NCI-H1436 treated with DMSO at 0.1 percent for 48 hours (cell line): ENCODE measurements around the gene LZTS2.
A peak's percentile ranks its signal among the peaks of the same experiment; 100 is the strongest.

Source experiments
- DNase-seq: peaks from one replicate; lab custom pipeline; 2025; lab: John Stamatoyannopoulos, UW

The LZTS2 gene

DNA sequence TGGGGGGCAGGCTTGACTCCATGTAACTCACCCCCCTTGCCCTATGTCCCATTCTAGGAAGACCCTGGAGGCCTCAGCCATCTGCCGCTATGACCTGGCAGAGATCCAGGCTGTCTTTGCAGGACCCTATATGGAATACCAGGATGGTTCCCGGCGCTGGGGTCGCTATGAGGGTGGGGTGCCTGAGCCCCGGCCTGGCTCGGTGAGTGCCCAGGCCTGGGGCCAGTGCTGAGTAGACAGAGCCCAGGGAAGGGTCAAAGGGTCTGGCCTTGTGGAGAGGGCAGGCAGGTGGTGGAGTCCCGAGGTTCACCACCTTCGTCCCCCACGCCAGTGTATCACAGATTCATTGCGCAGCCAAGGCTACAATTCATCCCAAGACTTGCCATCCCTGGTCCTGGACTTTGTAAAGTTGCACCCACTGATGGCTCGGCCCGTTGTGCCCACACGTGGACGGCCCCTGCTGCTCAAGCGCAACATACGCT, 19.8 kb upstream of the LZTS2 start:
- no peak for DNase-seq

DNA sequence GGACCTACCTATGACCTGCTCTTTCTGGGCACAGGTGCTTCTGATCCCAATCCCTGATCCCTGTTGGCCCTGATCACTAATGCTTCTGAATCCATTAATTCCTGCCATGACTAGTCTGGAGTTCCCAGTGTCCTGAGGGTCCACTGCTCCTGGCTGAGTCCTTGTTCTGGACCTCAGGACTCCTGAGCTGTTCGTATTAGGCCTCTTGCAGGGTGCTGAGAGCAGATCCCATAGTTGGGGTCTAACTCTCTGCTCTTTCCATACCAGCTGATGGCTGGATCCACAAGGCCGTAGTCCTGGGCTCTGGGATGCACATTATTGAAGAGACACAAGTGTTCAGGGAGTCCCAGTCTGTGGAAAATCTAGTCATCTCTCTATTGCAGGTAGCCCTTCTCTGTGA, 19.3 kb upstream of the LZTS2 start:
- no peak for DNase-seq

DNA sequence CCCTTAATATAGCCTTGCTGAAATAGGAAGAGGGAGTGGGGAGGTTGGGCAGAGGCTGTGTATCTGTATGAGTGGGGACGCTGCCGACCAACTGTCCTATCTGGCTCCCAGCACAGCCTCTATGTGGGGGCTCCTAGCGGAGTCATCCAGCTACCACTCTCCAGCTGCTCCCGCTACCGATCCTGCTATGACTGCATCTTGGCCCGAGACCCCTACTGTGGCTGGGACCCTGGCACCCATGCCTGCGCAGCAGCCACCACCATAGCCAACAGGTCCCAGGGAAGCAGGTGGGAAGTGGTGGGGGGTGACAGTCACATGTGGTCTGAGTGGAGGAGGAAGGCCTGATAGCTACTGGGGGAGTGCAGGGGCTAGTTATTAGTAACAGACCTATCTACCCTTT, 18.9 kb upstream of the LZTS2 start:
- DNase-seq: no peak

DNA sequence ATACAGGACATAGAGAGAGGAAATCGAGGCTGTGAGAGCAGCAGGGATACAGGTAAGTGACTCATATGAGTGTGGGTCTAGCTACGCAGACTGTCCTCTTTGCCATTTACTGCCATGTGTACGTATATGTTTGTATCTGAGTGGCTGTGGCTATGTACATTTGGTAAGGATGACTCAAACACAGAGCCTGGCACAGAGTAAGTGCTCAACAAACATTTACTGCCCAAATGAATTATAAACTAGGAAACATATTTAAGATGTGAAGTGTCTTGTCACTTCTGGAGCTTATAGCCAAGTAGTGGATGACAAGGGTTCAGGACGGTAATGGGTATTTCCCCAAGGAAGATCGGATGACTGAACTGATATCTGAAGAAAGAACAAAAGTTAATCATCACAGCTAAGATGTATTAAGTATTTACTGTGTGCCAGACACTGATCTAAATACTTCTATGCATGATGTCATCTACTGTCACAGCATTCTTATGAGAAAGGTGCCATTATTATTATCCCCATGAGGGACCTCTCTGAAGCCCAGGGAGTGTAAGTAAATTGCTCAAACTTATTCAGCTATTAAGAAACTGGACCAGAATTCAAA, 18.3 kb upstream of the LZTS2 start:
- DNase-seq: no peak

DNA sequence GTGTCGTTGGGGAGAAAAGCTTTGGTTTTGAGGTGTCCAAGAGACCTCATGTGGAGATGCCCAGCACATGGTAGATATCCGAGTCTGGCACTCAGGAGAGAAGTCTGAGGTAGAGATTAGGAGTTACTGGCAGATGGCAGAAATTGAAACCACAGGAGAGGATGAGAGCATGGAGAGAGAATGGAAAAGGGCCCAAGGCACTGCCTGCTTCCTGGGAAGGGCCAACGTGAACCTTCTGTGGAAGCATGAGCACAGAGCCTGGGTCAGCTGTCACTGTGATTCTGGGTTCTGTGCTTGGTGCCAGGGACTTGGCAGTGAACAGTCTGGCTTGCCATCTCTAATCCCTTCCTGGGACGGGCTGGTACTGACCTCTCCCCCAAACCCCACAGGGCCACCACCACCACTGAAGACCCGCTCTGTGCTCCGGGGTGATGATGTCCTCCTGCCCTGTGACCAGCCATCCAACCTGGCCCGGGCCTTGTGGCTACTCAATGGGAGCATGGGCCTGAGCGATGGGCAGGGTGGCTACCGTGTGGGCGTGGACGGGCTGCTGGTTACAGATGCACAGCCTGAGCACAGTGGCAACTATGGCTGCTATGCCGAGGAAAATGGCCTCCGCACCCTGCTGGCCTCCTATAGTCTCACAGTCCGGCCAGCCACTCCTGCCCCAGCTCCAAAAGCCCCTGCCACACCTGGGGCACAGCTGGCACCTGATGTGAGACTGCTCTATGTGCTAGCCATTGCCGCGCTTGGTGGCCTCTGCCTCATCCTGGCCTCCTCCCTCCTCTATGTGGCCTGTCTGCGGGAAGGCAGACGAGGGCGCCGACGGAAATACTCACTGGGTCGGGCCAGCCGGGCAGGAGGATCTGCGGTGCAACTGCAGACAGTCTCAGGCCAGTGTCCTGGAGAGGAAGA, 16.4 kb upstream of the LZTS2 start:
- DNase-seq: no peak

DNA sequence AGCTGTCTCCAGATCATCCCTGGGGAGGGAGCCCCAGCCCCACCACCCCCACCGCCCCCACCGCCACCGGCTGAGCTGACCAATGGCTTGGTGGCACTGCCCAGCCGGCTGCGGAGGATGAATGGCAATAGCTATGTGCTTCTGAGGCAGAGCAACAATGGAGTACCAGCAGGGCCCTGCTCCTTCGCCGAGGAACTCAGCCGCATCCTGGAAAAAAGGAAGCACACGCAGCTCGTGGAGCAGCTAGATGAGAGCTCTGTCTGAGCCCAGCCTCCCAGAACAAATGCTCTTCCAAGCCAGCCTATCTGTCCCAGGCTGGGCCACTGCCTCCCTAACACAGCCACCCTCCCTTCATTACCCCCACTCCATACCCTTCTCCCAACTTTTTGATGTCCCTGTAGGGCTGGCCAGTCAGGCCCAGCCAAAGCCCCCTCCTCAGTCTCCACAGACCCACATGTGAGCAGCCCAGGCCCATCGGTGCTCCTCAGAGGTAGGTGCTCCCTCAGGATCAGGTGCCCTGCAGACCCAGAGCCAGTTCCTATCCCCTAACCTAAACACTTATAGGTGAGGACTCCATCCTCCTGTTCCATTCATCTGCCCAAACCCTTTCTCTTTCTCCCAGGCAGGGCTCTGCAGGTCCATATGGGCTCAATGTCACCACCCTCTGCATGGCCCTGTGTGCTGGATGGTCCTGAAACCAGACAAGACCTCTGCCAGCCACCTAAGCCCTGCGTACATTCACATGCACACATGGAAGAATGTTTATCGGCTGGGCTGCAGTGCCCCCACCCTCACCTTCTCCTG, 15.5 kb upstream of the LZTS2 start:
- DNase-seq: no peak

DNA sequence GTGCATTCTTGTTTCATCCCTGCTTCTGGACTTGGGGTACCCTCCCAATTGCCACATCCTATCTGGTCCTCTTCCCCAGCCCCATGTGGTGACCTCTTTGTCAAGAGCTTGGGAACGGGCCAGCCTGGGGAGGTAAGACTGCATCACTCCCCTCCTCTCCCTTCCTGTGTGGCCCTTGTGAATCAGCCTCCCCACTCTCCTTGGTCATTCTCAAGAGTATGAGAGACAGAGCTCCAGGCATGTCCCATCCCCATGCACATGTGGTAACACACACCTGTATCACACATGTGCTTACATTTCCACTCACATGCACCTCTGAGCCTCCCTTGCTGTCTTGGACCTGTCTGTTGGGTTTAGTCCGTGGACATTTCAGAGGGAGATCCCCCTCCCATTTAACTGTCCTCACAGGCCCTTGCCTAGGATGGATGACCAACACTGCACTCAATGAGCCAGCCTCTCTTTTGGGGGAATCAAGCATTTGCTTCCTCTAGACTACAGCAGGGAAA, 14.9 kb upstream of the LZTS2 start:
- DNase-seq: no peak

DNA sequence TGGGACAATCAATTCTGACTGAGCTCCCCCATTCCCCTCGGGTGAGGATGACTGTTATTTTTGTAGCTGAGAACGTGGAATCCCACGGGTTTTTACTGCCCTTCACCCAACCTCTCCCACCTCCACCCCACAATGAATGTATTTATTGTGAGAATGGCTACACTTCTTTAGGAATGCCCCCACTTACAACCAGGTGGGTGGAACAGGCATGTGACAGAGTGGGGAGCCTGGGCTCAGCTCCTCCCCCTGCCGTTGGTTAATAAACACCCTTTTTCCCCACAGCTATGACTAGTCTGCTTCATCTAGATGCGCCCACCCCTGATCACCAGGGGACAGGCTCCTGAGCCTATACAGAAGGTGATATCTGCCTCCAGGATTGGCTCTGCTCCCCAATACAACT, 14.3 kb upstream of the LZTS2 start:
- DNase-seq: no peak

DNA sequence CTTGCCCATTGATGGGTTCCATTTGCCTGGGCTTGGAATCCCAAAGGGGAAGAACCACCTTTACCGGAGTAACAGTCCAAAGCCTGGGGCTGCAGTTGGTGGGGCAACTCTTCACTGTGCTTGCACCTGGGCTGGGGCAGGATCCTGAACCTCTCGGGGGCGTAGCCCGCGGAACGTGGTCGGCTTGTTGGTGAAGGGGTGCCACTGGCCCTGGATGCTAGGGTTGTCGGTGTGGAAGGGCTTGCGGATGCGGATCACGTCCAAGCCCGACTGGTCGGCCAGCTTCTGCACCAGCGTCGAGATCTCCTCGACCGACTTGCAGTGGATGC, 13.0 kb upstream of the LZTS2 start:
- DNase-seq: no peak

DNA sequence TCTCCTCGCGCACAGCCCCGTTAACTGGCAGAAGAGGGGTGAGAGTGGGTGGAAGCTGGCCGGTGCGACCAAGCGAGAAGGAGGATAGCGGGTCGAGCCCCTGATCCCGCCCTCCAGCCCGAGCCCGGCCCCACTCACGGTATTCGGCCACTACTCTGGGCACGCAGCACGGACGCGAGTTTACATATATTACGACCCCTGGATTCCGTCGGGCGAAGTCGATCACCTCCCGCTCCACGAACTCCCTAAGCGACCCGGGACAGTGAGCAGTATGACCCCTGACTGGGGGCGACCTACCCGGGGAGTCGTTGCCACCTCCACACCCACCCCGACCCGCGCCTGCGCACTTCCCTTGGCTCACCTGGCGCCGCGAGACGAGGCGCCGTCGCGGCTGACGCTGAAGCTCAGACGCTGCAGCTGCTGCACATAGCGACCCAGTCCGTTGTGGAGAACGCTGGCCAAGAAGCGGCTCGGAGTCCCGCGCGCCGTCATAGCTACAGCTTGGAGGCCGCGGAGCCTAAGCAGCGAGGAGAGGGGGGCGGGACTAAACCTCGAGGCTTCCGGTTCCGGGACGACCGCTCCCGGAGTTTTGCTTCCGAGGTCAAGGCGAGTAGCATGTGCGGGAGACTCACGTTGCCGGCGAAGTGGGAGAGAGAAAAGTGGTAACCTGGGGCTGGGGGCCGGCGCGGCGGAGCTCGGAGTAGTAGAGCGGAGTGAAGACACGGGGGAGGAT, 12.5 kb upstream of the LZTS2 start, which contains the start of the genes MRPL43 and TWNK:
Gene MRPL43 (minus strand): TSS at position 546 of the 733 bp plus-strand sequence. CDS start 54 bp downstream, at position 492.
Gene TWNK (plus strand): TSS at position 592 of the 733 bp plus-strand sequence. CDS start 668 bp downstream, outside the sequence.
- DNase-seq: no peak

DNA sequence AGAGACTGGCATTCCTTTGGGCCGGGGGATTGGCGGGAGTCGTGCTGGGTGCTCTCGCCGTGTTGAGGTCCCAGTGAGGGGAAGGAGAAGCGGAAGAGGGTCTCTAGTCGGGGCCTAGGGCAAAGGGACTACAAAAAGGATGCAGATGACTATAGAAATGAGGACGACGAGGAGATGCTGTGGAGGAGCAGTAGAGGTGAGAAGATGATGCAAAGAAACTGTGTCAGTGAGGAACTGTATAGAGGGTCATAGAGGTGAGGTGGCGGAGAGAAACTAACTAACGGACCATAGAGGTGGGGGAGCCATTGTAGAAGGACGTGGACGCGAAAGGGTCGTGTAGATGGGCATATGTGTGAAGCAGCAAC, 11.9 kb upstream of the LZTS2 start:
- no peak for DNase-seq

DNA sequence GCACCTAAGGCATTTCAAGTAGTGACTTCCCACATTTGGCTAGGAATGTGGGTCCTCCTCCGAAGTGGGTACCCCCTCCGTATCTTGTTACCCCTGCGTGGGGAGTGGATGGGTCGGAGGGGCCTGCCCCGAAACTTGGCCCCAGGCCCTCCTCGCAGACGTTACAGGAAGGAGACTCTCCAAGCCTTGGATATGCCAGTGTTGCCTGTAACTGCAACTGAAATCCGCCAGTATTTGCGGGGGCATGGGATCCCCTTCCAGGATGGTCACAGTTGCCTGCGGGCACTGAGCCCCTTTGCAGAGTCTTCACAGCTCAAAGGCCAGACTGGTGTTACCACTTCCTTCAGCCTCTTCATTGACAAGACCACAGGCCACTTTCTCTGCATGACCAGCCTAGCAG, 11.4 kb upstream of the LZTS2 start:
- DNase-seq: no peak

DNA sequence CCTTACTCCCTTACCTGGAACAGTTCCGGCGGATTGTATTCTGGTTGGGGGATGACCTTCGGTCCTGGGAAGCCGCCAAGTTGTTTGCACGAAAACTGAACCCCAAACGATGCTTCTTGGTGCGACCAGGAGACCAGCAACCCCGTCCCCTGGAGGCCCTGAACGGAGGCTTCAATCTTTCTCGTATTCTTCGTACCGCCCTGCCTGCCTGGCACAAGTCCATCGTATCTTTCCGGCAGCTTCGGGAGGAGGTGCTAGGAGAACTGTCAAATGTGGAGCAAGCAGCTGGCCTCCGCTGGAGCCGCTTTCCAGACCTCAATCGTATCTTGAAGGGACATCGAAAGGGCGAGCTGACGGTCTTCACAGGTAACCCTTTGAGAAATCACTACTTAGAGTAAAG, 10.5 kb upstream of the LZTS2 start:
- no peak for DNase-seq

DNA sequence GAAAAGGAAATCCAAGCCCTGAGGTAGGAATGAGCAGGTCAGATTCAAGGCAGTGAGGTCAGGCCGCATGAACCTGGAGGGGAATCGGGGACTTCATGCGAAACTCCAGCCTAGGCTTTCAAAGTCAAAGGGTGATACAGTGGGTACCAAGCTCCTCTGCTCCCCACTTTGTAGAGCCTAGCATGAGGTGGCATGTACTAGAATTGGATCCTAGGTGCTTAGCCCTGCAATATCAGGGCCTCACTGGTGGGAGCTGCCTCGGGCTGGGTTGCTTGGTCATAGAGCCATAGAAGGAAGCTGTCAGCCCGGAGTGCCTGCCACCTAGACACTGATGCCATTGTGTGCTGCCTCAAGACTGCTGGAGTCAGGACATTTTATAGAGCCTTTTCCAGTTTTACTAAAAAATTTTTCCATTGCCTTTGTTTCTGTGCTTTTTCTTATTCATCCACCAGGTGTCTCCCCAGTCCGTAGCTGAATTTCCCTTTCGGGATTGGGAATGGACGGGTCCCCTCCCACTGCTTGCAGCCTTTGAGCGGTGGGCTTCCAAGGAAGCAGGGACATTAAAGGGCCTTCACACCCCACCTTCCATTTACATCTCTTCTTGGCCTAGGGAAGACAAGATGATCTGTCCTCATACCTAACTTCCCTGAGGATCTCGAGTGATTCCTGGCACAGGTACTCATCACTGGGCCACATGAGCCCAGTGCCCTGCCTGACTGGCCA, 5.5 kb upstream of the LZTS2 start:
- DNase-seq: no peak

DNA sequence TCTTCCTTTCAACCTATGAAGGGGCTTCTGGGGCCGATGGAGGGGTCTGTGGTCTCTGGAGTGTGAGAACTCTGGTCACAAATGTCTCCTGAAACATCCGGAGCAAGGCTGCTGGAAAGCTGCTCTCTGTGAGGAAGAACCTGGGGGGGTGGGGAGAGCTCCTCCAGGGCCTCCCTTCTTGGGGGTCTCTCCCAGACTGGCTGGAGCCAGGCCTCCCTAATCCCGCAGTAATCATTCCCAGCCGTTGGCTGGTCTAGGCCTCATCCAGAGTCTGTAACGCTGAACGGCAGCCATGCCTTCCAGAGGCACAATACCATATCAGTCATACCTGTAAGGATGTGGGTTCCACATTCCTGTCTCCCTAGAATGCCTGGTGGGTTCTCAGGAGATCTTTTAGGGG, 4.4 kb upstream of the LZTS2 start:
- no peak for DNase-seq

DNA sequence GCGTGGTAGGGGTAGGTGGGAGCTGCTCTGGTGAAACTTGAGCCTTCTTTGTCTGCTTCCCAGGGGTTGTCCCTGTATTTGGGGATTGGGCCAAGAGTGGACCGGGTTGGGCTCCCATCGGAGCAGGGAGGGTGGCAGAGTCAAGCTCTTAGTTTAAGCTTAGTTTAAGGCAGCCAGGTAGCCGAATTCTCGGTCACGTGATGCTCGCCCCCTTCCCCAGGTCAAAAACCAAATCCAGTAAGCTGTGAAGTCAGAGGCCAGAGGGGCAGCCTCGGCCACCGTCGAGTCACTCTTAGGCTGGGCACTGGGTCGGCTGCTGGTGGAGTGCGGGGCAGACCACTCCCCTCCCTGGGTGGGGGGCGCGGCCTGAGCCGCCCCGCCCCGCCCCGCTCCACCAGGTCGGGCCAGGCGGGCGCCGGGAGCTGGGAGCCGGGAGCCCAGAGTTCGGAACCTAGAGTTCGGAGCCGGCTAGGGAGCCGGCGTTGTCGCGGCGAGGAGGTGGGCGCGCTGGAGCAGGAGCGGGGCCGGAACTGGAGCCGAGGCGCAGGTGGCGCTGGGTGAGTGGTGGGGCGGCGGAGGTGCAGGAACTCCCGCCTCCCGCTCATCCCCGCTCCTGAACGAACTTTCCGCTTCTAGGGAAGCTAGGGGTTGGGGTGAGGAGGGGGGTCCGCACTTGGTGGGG, 2.8 kb upstream of the LZTS2 start:
- no peak for DNase-seq

DNA sequence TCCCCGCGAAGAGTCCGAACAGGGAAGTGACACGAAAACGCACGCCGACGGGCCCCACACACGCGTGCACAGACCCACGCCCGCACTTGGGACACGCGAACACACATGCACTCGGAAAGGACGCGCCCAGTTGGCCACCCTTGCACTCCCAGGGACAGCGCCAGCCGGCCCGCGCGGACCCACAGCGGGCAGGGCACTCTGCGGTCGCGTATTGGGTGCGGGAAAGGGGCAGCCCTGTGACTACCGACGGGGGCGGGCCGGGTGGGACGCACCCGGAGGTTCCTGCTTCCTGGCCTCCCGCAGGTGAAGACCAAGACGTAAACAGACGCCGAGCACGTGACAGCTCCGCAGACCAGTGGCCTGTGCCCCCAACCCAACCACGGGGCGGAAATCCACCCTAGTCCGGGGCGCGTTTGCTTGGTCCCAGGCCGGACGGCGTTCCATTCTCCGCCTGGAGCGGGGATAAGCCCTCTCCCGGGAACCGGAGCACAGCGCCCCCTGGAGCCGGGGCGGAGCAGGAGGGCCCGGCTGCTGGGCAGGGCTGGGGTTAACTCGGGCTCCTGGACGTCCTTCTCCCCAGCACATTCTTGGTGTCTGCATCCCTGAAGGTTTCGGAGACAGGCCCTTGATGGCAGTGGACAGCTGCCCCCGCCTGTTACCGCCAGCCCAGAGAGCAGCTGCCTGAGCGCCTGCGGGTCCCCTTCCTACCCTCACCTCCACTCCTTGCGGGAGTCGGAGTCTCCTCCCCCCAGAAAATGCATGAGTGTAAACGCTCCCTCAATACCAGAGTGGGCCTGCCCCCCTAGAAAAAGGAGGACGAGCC, 2.0 kb upstream of the LZTS2 start:
- DNase-seq: no peak

DNA sequence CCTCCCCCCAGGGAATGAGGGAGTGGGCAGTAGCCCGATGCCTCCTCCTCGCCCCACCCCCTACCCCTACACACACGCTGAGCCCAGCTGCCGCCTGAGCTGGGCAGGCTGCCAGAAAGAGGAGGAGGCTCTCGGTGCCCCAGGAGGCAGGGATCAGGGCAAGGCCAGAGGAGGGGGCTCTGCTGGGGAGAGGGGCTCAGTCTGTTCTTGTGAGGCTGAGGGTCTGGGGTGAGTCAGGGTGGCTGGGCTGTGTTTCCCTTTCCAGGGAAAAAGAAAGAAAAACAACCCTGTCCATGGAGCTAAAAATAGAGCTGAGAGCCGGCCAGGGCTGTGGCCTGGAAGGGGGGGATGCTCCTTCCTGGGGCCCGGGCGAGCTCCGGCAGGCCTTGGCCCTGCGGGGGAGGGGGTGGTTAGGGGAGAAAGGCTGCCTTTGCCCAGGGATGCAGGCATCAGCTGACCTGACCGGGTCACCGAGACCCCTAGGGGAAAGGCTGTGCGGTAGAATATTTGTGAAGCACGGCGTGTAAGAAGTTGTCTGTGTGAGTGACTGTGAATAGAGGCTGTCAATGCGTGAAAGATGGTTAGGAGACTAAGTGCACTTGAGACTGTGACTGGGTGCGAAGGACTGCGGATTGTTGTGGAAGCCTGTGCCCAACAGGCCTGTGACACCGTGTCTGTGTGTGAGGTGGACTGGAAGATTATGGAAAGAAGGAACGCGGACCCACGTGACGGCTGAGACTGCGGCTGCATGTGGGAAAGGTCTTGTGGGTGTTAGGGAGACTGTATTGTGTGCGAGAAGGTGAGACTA, 1.2 kb upstream of the LZTS2 start:
- peak; percentile 54 for DNase-seq
